Naive thymus-derived CD4-positive, alpha-beta T cell (primary cell): ENCODE results near the gene SPATA32. TPM values are rescaled to one million over a fixed set of nuclear protein-coding genes. Genes with fewer than 3 reads are reported as not detected.
A peak's percentile ranks its signal among the peaks of the same experiment; 100 is the strongest.

ENCODE experiments used
- ATAC-seq: fragments of 150-1000 bp; cut with Tn5 transposase; 2 replicates; pipeline ENCODE4 v1.10.0; 2021; ENCODE audit warnings: mild to moderate bottlenecking, moderate library complexity
- CTCF ChIA-PET: fragments of 350-600 bp; sonication (Branson Sonifier 250); formaldehyde crosslinking; loops from one replicate; lab custom pipeline; 2021; ENCODE audit warnings: antibody characterized with exemption; lab: Charles Lee
- POLR2A ChIA-PET: fragments of 350-600 bp; sonication (Branson Sonifier 250); formaldehyde crosslinking; loops from one replicate; lab custom pipeline; 2021; ENCODE audit warnings: antibody characterized with exemption, inconsistent platforms; lab: Charles Lee
- DNase-seq, 9 donors: peaks; one replicate each; pipeline versions ENCODE4 v3.0.0 to v3.0.0-alpha.2; 2020 to 2022; ENCODE audit warnings: mixed read lengths in 1 of 9
- H3K27ac ChIP-seq: one replicate; pipeline ENCODE4 v1.7.0; 2013; ENCODE audit warnings: mild to moderate bottlenecking, low read depth, low read length, moderate library complexity
- H3K27me3 ChIP-seq, 2 donors: one replicate each; pipeline ENCODE4 v1.7.0; 2013; ENCODE audit warnings: low read length in 2 of 2, mild to moderate bottlenecking in 2 of 2, moderate library complexity in 2 of 2; ENCODE audit not compliant: control insufficient read depth in 2 of 2, insufficient read depth in 2 of 2
- H3K36me3 ChIP-seq, 3 experiments: 1 replicate in 2 of 3; 2 replicates in 1 of 3; pipeline ENCODE4 v1.7.0; 2013; ENCODE audit warnings: low read length in 3 of 3, mild to moderate bottlenecking in 3 of 3, moderate library complexity in 1 of 3; ENCODE audit not compliant: insufficient read depth in 3 of 3, control insufficient read depth in 2 of 3
- H3K4me1 ChIP-seq, 2 donors: one replicate each; pipeline ENCODE4 v1.7.0; 2013; ENCODE audit warnings: low read length in 2 of 2, mild to moderate bottlenecking in 2 of 2, moderate library complexity in 1 of 2; ENCODE audit not compliant: control insufficient read depth in 2 of 2, insufficient read depth in 2 of 2
- H3K4me3 ChIP-seq: 2 replicates; pipeline ENCODE4 v1.7.0; 2013; ENCODE audit warnings: mild to moderate bottlenecking, low read length
- H3K9me3 ChIP-seq, 3 experiments: 1 replicate in 2 of 3; 2 replicates in 1 of 3; pipeline ENCODE4 v1.7.0; 2013; ENCODE audit warnings: low read length in 3 of 3; ENCODE audit not compliant: control insufficient read depth in 2 of 3
- H3K27ac Mint-ChIP-seq, 9 donors: one replicate each; pipeline ENCODE4 v1.8.0; 2020 to 2022; ENCODE audit warnings: mixed read lengths in 9 of 9, mild to moderate bottlenecking in 8 of 9, moderate library complexity in 5 of 9, inconsistent platforms in 2 of 9
- H3K27me3 Mint-ChIP-seq, 5 donors: one replicate each; pipeline ENCODE4 v1.8.0; 2021 to 2022; ENCODE audit warnings: mixed read lengths in 5 of 5, mild to moderate bottlenecking in 1 of 5
- H3K36me3 Mint-ChIP-seq, 5 donors: one replicate each; pipeline ENCODE4 v1.8.0; 2020 to 2022; ENCODE audit warnings: mixed read lengths in 5 of 5, mild to moderate bottlenecking in 3 of 5, inconsistent platforms in 1 of 5
- H3K4me1 Mint-ChIP-seq, 7 donors: one replicate each; pipeline ENCODE4 v1.8.0; 2020 to 2022; ENCODE audit warnings: mixed read lengths in 7 of 7, mild to moderate bottlenecking in 3 of 7, inconsistent platforms in 1 of 7
- H3K4me3 Mint-ChIP-seq, 10 donors: one replicate each; pipeline ENCODE4 v1.8.0; 2020 to 2022; ENCODE audit warnings: mild to moderate bottlenecking in 10 of 10, mixed read lengths in 10 of 10, moderate library complexity in 6 of 10, inconsistent platforms in 2 of 10
- H3K9me3 Mint-ChIP-seq, 11 donors: one replicate each; pipeline ENCODE4 v1.8.0; 2020 to 2022; ENCODE audit warnings: mixed read lengths in 11 of 11, mild to moderate bottlenecking in 4 of 11, inconsistent platforms in 1 of 11, moderate library complexity in 1 of 11
- intact Hi-C, 2 donors: fragments of 100-400 bp; cut with micrococcal nuclease; formaldehyde crosslinking; loops; one replicate each; pipeline ENCODE4 v1.15.1; 2023
- polyA plus RNA-seq, 2 donors: library from polyadenylated mRNA; unstranded; fragments of 300-500 nt; fragmentation: Illumina TruSeq; gene quantifications; one replicate each; pipeline ENCODE4 v1.2.3, GENCODE V29; 2021
- total RNA-seq, 6 experiments: library from RNA in 5 of 6; stranded (reverse) in 5 of 6; gene quantifications; 1 replicate in 5 of 6; 2 replicates in 1 of 6; pipeline ENCODE4 v1.2.3 and lab custom pipeline; 2021 to 2026

Gene SPATA32
- total and polyA plus RNA-seq, 7 experiments from 2014 or later = 0.12 to 1.1 (median 0.45) TPM; not detected in 1

DNA sequence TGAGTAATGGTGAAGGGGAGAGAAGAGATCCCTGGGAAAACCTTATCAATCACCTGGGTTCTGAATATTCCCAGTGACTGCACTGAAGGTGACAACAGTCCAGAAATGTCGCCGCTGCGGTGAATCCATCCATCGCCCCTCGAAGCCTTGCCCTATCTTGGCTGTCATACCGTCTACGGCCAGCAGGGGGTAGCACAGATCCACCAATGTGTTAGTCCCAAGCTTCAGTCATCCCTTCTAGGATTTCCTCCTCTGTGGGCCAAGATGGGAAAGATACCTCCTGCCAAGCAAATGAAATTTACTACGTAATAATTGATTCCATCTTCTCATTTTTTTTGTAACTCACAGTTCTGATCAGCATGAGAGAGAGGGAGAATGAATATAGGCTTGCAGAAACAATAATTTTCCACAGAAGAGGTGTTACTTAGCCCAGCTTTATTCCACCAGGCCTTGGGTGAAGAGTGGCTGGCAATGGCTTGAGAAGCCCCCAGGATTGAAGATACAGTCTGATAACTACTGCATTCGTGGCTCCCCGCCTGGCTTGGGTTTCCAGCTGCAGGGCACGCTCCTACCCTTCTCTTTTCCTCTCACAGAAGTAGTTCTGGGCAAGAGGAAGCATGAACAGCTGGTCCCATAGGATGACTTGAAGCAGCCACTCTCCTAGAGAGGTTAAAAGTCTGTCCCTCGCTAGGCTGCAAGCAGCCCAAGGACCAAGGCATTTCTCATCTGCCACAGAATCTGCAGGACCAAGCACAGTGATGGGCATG, 42.8 kb downstream of the SPATA32 start:
- Mint-ChIP-seq H3K36me3 (peaks cover 0 to 46% (median 20%) of the 10 kb centered on the region in 5 donors), H3K4me3 (peak overlapping the region; percentile 81 to 99 (median 90)), H3K27ac (peak overlapping the region; percentile 37 to 94 (median 87)), H3K27me3 (no peaks in the 10 kb centered on the region), H3K4me1 (peaks cover 29 to 52% (median 37%) of the 10 kb centered on the region in 7 donors), H3K9me3 (peaks cover 0 to 2% (median 0%) of the 10 kb centered on the region in 11 donors)
- no peaks in the 10 kb centered on the region for H3K9me3 ChIP-seq
- H3K27me3 ChIP-seq = no peaks in the 10 kb centered on the region
- peaks cover 0 to 29% (median 3%) of the 10 kb centered on the region in 3 experiments for H3K36me3 ChIP-seq
- peaks cover 24 to 30% of the 10 kb centered on the region in 2 donors for H3K4me1 ChIP-seq
- ATAC-seq = peak; percentile 74
- POLR2A ChIA-PET = interaction anchor here (0.7 to 23.4 kb wide), 12 partner anchors 25 to 171 kb away, joined by 3 to 851 read pairs (median 4); partner anchors contain the start of genes HEXIM1, HEXIM2 and MAP3K14
- CTCF ChIA-PET = interaction anchor here (0.6 to 13.6 kb wide), 31 partner anchors 11 to 180 kb away, joined by 3 to 397 read pairs (median 5); partner anchors contain the start of genes ACBD4, HEXIM1 and MAP3K14
- intact Hi-C loops = loop anchor here (1.0 kb wide), 5 partner anchors 16 to 166 kb away; partner anchors contain the start of gene MAP3K14 (in 1 of the 2)
- H3K4me3 ChIP-seq = peak overlapping the region; percentile 72
- peak overlapping the region; percentile 96 for H3K27ac ChIP-seq
- DNase-seq = peak; percentile 74 to 89 (median 81)

Other genes with a start within 250 kb of the SPATA32 start
- 10 to 100 TPM; 14.2 to 36.8 (median 29.8) TPM for gene DCAKD, start 210.5 kb downstream of the SPATA32 start, total RNA-seq
- gene DCAKD, start 210.5 kb downstream of the SPATA32 start, polyA plus RNA-seq = 10 to 100 TPM; 16.9 to 27.6 TPM
- gene NMT1, start 200.8 kb downstream of the SPATA32 start, total RNA-seq = 100 to 1,000 TPM in 3 of 5 experiments, 10 to 100 TPM in 2; 59.5 to 136 (median 121) TPM
- 10 to 100 TPM; 37.5 to 64.1 TPM for gene NMT1, start 200.8 kb downstream of the SPATA32 start, polyA plus RNA-seq
- gene PLCD3, start 129.6 kb downstream of the SPATA32 start, total RNA-seq = 1 to 10 TPM; 2.0 to 5.1 (median 3.2) TPM
- gene PLCD3, start 129.6 kb downstream of the SPATA32 start, polyA plus RNA-seq = under 1 TPM in 1 of 2 donors, not detected in 1; 0.21 TPM
- 10 to 100 TPM; 17.9 to 59.5 (median 31.3) TPM for gene ACBD4, start 126.4 kb downstream of the SPATA32 start, total RNA-seq
- 10 to 100 TPM; 12.3 to 13.9 TPM for gene ACBD4, start 126.4 kb downstream of the SPATA32 start, polyA plus RNA-seq
- gene HEXIM1, start 113.6 kb downstream of the SPATA32 start, total RNA-seq = 10 to 100 TPM; 28.5 to 41.3 (median 37.6) TPM
- 1 to 10 TPM; 5.1 to 6.1 TPM for gene HEXIM1, start 113.6 kb downstream of the SPATA32 start, polyA plus RNA-seq
- gene HEXIM2, start 100.2 kb downstream of the SPATA32 start, total RNA-seq = 1 to 10 TPM; 2.2 to 8.2 (median 3.4) TPM
- gene HEXIM2, start 100.2 kb downstream of the SPATA32 start, polyA plus RNA-seq = 1 to 10 TPM; 2.4 to 3.2 TPM
- gene FMNL1, start 40.2 kb downstream of the SPATA32 start, total RNA-seq = 100 to 1,000 TPM; 324 to 595 (median 396) TPM
- 10 to 100 TPM; 19.0 to 36.4 TPM for gene FMNL1, start 40.2 kb downstream of the SPATA32 start, polyA plus RNA-seq
- gene MAP3K14, start 54.9 kb upstream of the SPATA32 start, total RNA-seq = 10 to 100 TPM; 31.3 to 39.8 (median 34.1) TPM
- gene MAP3K14, start 54.9 kb upstream of the SPATA32 start, polyA plus RNA-seq = 10 to 100 TPM in 1 of 2 donors, 1 to 10 TPM in 1; 2.4 to 10.6 TPM
- gene ARHGAP27, start 170.8 kb upstream of the SPATA32 start, total RNA-seq = 100 to 1,000 TPM in 3 of 5 experiments, 10 to 100 TPM in 2; 53.4 to 126 (median 109) TPM
- gene ARHGAP27, start 170.8 kb upstream of the SPATA32 start, polyA plus RNA-seq = 10 to 100 TPM; 20.1 to 38.9 TPM
- 100 to 1,000 TPM in 2 of 5 experiments, 10 to 100 TPM in 3; 58.2 to 111 (median 80.4) TPM for gene PLEKHM1, start 228.6 kb upstream of the SPATA32 start, total RNA-seq
- 10 to 100 TPM; 11.5 to 21.2 TPM for gene PLEKHM1, start 228.6 kb upstream of the SPATA32 start, polyA plus RNA-seq